ENCODE results near the gene MGAT4C. TPM values are rescaled to one million over a fixed set of nuclear protein-coding genes. Genes with fewer than 3 reads are reported as not detected.

The MGAT4C gene
- total and polyA plus RNA-seq, 2 donors (not counting 3 experiments of a cell fraction or from before 2014, with no cell fraction given): not detected

- no peaks in the 10 kb centered on the region for H3K4me1 ChIP-seq (ENCODE audit: control insufficient read depth, extremely low read depth, insufficient read depth, low read length)
- CTCF ChIA-PET: interaction anchor here (0.9 to 1.1 kb wide), 2 partner anchors 8 to 196 kb away, joined by 3 to 4 read pairs; no protein-coding TSS in a partner anchor
- no peak for FAIRE-seq
- H2AFZ ChIP-seq (ENCODE audit: low read depth, low read length): no peak overlapping the region
- no peak for DNase-seq (ENCODE audit: low read depth, low spot score)
- H3K36me3 ChIP-seq (ENCODE audit: control insufficient read depth in 2 of 2, extremely low read depth in 1 of 2, insufficient read depth in 2 of 2, low read length in 2 of 2): no peaks in the 10 kb centered on the region
- no peak overlapping the region for H3K27ac ChIP-seq (ENCODE audit: insufficient read depth, low read depth, low read length)
- TF ChIP-seq JUN (IDR thresholded peaks at IDR 0.05; ENCODE audit: borderline replicate concordance, insufficient read depth, insufficient read length, low read depth) (no peak), GATA2 (IDR thresholded peaks at IDR 0.05; ENCODE audit: insufficient read depth, insufficient read length, low read depth, low read length) (no peak), EZH2 (IDR thresholded peaks at IDR 0.05; ENCODE audit: borderline replicate concordance, low read depth, low read length, severe bottlenecking) (no peak), MYC (IDR thresholded peaks at IDR 0.05; ENCODE audit: low read depth, low read length) (no peak), POLR2A (IDR thresholded peaks at IDR 0.05; ENCODE audit: low read depth, low read length) (no peak), POLR2AphosphoS5 (IDR thresholded peaks at IDR 0.05; ENCODE audit: insufficient read depth, low read depth, low read length) (no peak), FOS (IDR thresholded peaks at IDR 0.05; ENCODE audit: borderline replicate concordance, insufficient read depth, low read length) (no peak), MAX (IDR thresholded peaks at IDR 0.05; ENCODE audit: insufficient read depth, insufficient read length) (no peak), CTCF (IDR thresholded peaks at IDR 0.05; ENCODE audit: extremely low read depth in 1 of 2, insufficient read depth in 1 of 2, low read depth in 1 of 2, low read length in 2 of 2) (no peak)
- no peaks in the 10 kb centered on the region for H3K27me3 ChIP-seq (ENCODE audit: control insufficient read depth in 2 of 2, insufficient read depth in 2 of 2, low read length in 2 of 2)
- no peaks in the 10 kb centered on the region for H3K9me3 ChIP-seq (replicated peaks; ENCODE audit: control insufficient read depth, insufficient read depth, low read length)
- H3K4me2 ChIP-seq (ENCODE audit: insufficient read depth, low read length): no peak overlapping the region
- dilution Hi-C loops (cut with MboI; ENCODE audit: extremely low pct_ligation_motif_present, low sequenced_read_pairs): no loop called here
- H3K9ac ChIP-seq (replicated peaks; ENCODE audit: extremely low read depth, insufficient read depth, low read length): no peak overlapping the region
- intact Hi-C loops (cut with micrococcal nuclease): no loop called here
- BruUV-seq (replicated peaks): no TSS peak
- H3K9me1 ChIP-seq (replicated peaks; ENCODE audit: control insufficient read depth, extremely low read depth, insufficient read depth, low read length): no peaks in the 10 kb centered on the region
- H3K4me3 ChIP-seq (replicated peaks in 1 of 3; ENCODE audit: insufficient read depth in 1 of 3, low read depth in 1 of 3, low read length in 3 of 3): no peak overlapping the region
- H4K20me1 ChIP-seq (replicated peaks; ENCODE audit: control insufficient read depth, extremely low read depth, insufficient read depth, low read length): no peaks in the 10 kb centered on the region
- POLR2A ChIA-PET: no interaction called here
- H3K79me2 ChIP-seq (ENCODE audit: control insufficient read depth, insufficient read depth, low read length): no peaks in the 10 kb centered on the region
Measured at GRCh38 chr12:86015026-86015425, 241.2 kb downstream of the MGAT4C start.

Data from endothelial cell of umbilical vein (primary cell).